Measurements from ENCODE around the gene CUL2.

DNA sequence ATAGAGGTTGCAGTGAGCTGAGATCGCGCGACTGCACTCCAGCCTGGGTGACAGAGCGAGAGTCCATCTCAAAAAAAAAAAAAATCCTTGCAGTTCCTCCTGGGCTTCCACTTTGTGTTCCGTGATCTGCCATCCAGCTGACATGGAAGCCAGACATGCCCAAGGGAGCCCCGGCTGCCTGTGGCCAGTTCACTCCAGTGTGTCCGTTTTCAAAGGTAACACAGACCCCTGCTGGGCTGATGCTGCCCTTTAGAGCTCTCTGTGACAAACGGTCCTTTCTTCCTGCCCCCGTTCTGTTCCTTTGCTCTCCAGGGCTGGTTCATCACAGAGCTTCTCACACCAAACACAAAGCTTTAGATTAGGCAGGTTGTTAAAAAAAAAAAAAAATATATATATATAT is 130.8 kb downstream of the CUL2 start:
- no peak for TF ChIP-seq POLR2A (IDR thresholded peaks at IDR 0.05)
- TF ChIP-seq, protein P1, sequence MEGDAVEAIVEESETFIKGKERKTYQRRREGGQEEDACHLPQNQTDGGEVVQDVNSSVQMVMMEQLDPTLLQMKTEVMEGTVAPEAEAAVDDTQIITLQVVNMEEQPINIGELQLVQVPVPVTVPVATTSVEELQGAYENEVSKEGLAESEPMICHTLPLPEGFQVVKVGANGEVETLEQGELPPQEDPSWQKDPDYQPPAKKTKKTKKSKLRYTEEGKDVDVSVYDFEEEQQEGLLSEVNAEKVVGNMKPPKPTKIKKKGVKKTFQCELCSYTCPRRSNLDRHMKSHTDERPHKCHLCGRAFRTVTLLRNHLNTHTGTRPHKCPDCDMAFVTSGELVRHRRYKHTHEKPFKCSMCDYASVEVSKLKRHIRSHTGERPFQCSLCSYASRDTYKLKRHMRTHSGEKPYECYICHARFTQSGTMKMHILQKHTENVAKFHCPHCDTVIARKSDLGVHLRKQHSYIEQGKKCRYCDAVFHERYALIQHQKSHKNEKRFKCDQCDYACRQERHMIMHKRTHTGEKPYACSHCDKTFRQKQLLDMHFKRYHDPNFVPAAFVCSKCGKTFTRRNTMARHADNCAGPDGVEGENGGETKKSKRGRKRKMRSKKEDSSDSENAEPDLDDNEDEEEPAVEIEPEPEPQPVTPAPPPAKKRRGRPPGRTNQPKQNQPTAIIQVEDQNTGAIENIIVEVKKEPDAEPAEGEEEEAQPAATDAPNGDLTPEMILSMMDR (IDR thresholded peaks at IDR 0.05): no peak
